Caco-2 (cell line): Measurements from ENCODE around the gene ERF. TPM values are rescaled to one million over a fixed set of nuclear protein-coding genes. Genes with fewer than 3 reads are reported as not detected.

Experiments used
- BruUV-seq: library from RNA; stranded (reverse); fragments of 400-500 nt; replicated peaks from 2 replicates; lab custom pipeline; 2021; lab: Mats Ljungman, UMichigan
- CTCF ChIA-PET: fragments of 300-600 bp; sonication (Branson Sonifier 250); formaldehyde crosslinking; loops from one replicate; lab custom pipeline; 2022; ENCODE audit warnings: antibody characterized with exemption; lab: Charles Lee
- POLR2A ChIA-PET: fragments of 300-600 bp; sonication (Branson Sonifier 250); formaldehyde crosslinking; loops from one replicate; lab custom pipeline; 2022; ENCODE audit warnings: antibody characterized with exemption; lab: Charles Lee
- DNase-seq, 2 experiments: peaks; one replicate each; pipeline versions ENCODE4 v3.0.0 to v3.0.0-alpha.2; 2020 to 2022
- H3K27me3 ChIP-seq: replicated peaks from 2 replicates; pipeline ENCODE4 v1.6.0; 2011; ENCODE audit warnings: low read length; ENCODE audit not compliant: control insufficient read depth, insufficient read depth
- H3K36me3 ChIP-seq: 2 replicates; pipeline ENCODE4 v1.5.1; 2011; ENCODE audit warnings: low read length; ENCODE audit not compliant: control insufficient read depth, insufficient read depth
- H3K4me1 ChIP-seq: fragments of 250-450 bp; sonication (Bioruptor Pico); 2 replicates; pipeline ENCODE4 v1.5.1; 2020; ENCODE audit warnings: mild to moderate bottlenecking
- H3K4me3 ChIP-seq: 2 replicates; pipeline ENCODE4 v1.5.1; 2011; ENCODE audit warnings: low read depth, mild to moderate bottlenecking, control low read depth, low read length
- H3K9me3 ChIP-seq: fragments of 250-450 bp; sonication (Bioruptor Pico); 2 replicates; pipeline ENCODE4 v1.5.1; 2020; ENCODE audit warnings: mild to moderate bottlenecking, moderate library complexity
- H3K27ac Mint-ChIP-seq: one replicate; pipeline ENCODE4 v1.8.0; 2022; ENCODE audit warnings: mixed read lengths; ENCODE audit not compliant: unreplicated experiment
- H3K27me3 Mint-ChIP-seq: one replicate; pipeline ENCODE4 v1.8.0; 2022; ENCODE audit warnings: mixed read lengths; ENCODE audit not compliant: insufficient read depth, unreplicated experiment
- H3K36me3 Mint-ChIP-seq: one replicate; pipeline ENCODE4 v1.8.0; 2022; ENCODE audit warnings: mild to moderate bottlenecking, mixed read lengths; ENCODE audit not compliant: insufficient read depth, unreplicated experiment
- H3K4me1 Mint-ChIP-seq: one replicate; pipeline ENCODE4 v1.8.0; 2022; ENCODE audit warnings: low read depth, mixed read lengths; ENCODE audit not compliant: unreplicated experiment
- H3K4me3 Mint-ChIP-seq: one replicate; pipeline ENCODE4 v1.8.0; 2022; ENCODE audit warnings: mild to moderate bottlenecking, moderate library complexity, mixed read lengths; ENCODE audit not compliant: unreplicated experiment
- H3K9me3 Mint-ChIP-seq: one replicate; pipeline ENCODE4 v1.8.0; 2022; ENCODE audit warnings: mixed read lengths; ENCODE audit not compliant: unreplicated experiment
- intact Hi-C: fragments of 100-400 bp; cut with micrococcal nuclease; formaldehyde crosslinking; loops from one replicate; pipeline ENCODE4 v1.10.0; 2022; ENCODE audit not compliant: unreplicated experiment
- total RNA-seq: library from RNA; stranded (reverse); gene quantifications from 2 replicates; pipeline ENCODE4 v1.2.3, GENCODE V29; 2022
- TF ChIP-seq, protein P1 (sequence below), 2 experiments: fragments of 200-600 bp in 1 of 2; IDR thresholded peaks; 1 replicate in 1 of 2; 2 replicates in 1 of 2; pipeline versions ENCODE4 v1.5.1 to v1.8.0; 2011 to 2022; ENCODE audit warnings: antibody characterized with exemption in 1 of 2, control low read depth in 1 of 2, inconsistent platforms in 1 of 2, low read depth in 1 of 2, low read length in 1 of 2, mild to moderate bottlenecking in 1 of 2, moderate library complexity in 1 of 2; ENCODE audit not compliant: insufficient read depth in 1 of 2, severe bottlenecking in 1 of 2, unreplicated experiment in 1 of 2

ERF gene
- total RNA-seq, 1 experiment from 2014 or later = 149 TPM

GRCh38 chr19:42226886-42227285, 28.0 kb downstream of the ERF start:
- Mint-ChIP-seq H3K27me3 (no peaks in the 10 kb centered on the region), H3K4me3 (no peak overlapping the region), H3K9me3 (no peaks in the 10 kb centered on the region), H3K36me3 (peaks cover 71% of the 10 kb centered on the region), H3K4me1 (peaks cover 11% of the 10 kb centered on the region), H3K27ac (no peak overlapping the region)
- CTCF ChIA-PET = interaction anchor here (0.6 kb wide), 1 partner anchor 60 kb away, joined by 3 read pairs; no protein-coding TSS in a partner anchor
- H3K4me1 ChIP-seq = no peaks in the 10 kb centered on the region
- no TSS peak for BruUV-seq
- DNase-seq = no peak
- peaks cover 6% of the 10 kb centered on the region for H3K36me3 ChIP-seq
- no peaks in the 10 kb centered on the region for H3K27me3 ChIP-seq
- TF ChIP-seq, protein P1, sequence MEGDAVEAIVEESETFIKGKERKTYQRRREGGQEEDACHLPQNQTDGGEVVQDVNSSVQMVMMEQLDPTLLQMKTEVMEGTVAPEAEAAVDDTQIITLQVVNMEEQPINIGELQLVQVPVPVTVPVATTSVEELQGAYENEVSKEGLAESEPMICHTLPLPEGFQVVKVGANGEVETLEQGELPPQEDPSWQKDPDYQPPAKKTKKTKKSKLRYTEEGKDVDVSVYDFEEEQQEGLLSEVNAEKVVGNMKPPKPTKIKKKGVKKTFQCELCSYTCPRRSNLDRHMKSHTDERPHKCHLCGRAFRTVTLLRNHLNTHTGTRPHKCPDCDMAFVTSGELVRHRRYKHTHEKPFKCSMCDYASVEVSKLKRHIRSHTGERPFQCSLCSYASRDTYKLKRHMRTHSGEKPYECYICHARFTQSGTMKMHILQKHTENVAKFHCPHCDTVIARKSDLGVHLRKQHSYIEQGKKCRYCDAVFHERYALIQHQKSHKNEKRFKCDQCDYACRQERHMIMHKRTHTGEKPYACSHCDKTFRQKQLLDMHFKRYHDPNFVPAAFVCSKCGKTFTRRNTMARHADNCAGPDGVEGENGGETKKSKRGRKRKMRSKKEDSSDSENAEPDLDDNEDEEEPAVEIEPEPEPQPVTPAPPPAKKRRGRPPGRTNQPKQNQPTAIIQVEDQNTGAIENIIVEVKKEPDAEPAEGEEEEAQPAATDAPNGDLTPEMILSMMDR (IDR thresholded peaks at IDR 0.05; ENCODE audit: insufficient read depth in 1 of 2, low read depth in 1 of 2, low read length in 1 of 2, severe bottlenecking in 1 of 2, unreplicated experiment in 1 of 2) = no peak
- intact Hi-C loops = no loop called here
- no peak overlapping the region for H3K4me3 ChIP-seq
- POLR2A ChIA-PET = no interaction called here
- H3K9me3 ChIP-seq = no peaks in the 10 kb centered on the region

DNA sequence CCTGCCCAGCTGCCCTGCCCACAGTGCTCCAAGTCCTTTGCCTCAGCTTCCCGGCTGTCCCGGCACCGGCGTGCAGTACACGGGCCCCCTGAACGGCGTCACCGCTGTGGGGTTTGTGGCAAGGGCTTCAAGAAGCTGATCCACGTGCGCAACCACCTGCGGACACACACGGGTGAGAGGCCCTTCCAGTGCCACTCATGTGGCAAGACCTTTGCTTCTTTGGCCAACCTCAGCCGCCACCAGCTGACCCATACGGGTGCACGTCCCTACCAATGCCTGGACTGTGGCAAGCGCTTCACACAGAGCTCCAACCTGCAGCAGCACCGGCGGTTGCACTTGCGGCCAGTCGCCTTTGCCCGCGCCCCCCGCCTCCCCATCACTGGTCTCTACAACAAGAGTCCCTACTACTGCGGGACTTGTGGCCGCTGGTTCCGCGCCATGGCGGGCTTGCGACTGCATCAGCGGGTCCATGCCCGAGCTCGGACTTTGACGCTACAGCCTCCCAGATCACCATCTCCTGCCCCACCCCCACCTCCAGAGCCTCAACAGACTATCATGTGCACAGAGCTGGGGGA, 29.1 kb downstream of the ERF start:
- peaks cover 11% of the 10 kb centered on the region for H3K4me1 Mint-ChIP-seq
- ChIA-PET CTCF (no interaction called here), POLR2A (no interaction called here)
- no peaks in the 10 kb centered on the region for H3K27me3 Mint-ChIP-seq
- Histone ChIP-seq H3K27me3 (no peaks in the 10 kb centered on the region), H3K36me3 (peaks cover 6% of the 10 kb centered on the region), H3K4me3 (no peak overlapping the region), H3K9me3 (no peaks in the 10 kb centered on the region), H3K4me1 (no peaks in the 10 kb centered on the region)
- intact Hi-C loops = no loop called here
- no TSS peak for BruUV-seq
- H3K27ac Mint-ChIP-seq = no peak overlapping the region
- no peak for DNase-seq
- TF ChIP-seq, protein P1 (IDR thresholded peaks at IDR 0.05; ENCODE audit: insufficient read depth in 1 of 2, low read depth in 1 of 2, low read length in 1 of 2, severe bottlenecking in 1 of 2, unreplicated experiment in 1 of 2) = no peak
- peaks cover 63% of the 10 kb centered on the region for H3K36me3 Mint-ChIP-seq
- H3K4me3 Mint-ChIP-seq = no peak overlapping the region
- H3K9me3 Mint-ChIP-seq = no peaks in the 10 kb centered on the region

GRCh38 chr19:42224940-42225717, 29.8 kb downstream of the ERF start:
- H3K4me3 Mint-ChIP-seq = no peak overlapping the region
- ChIA-PET POLR2A (no interaction called here), CTCF (no interaction called here)
- Histone ChIP-seq H3K27me3 (no peaks in the 10 kb centered on the region), H3K4me1 (no peaks in the 10 kb centered on the region), H3K36me3 (peaks cover 6% of the 10 kb centered on the region), H3K9me3 (no peaks in the 10 kb centered on the region), H3K4me3 (no peak overlapping the region)
- no peaks in the 10 kb centered on the region for H3K27me3 Mint-ChIP-seq
- intact Hi-C loops = no loop called here
- DNase-seq = no peak
- H3K36me3 Mint-ChIP-seq = peaks cover 63% of the 10 kb centered on the region
- BruUV-seq = no TSS peak
- H3K9me3 Mint-ChIP-seq = no peaks in the 10 kb centered on the region
- H3K4me1 Mint-ChIP-seq = peaks cover 11% of the 10 kb centered on the region
- TF ChIP-seq, protein P1 (IDR thresholded peaks at IDR 0.05; ENCODE audit: insufficient read depth in 1 of 2, low read depth in 1 of 2, low read length in 1 of 2, severe bottlenecking in 1 of 2, unreplicated experiment in 1 of 2) = no peak
- no peak overlapping the region for H3K27ac Mint-ChIP-seq
